Esophagus squamous epithelium (tissue), 4 donors: Measurements from ENCODE around the gene ATG9B.

ENCODE experiments used
- POLR2A ChIP-seq, 4 donors: fragments of 450-650 bp; IDR thresholded peaks; one replicate each; pipeline ENCODE4 v1.6.1; 2017; ENCODE audit warnings: antibody characterized with exemption in 4 of 4, mild to moderate bottlenecking in 4 of 4, moderate library complexity in 3 of 4
- TF ChIP-seq, protein P1 (sequence below), 6 experiments: fragments of 450-650 bp in 4 of 6; fragments of 200-600 bp in 2 of 6; sonication (generic) in 2 of 6; IDR thresholded peaks; one replicate each; pipeline ENCODE4 v1.5.1; 2016 to 2019; ENCODE audit warnings: antibody characterized with exemption in 6 of 6, mild to moderate bottlenecking in 4 of 6, moderate library complexity in 4 of 6

DNA sequence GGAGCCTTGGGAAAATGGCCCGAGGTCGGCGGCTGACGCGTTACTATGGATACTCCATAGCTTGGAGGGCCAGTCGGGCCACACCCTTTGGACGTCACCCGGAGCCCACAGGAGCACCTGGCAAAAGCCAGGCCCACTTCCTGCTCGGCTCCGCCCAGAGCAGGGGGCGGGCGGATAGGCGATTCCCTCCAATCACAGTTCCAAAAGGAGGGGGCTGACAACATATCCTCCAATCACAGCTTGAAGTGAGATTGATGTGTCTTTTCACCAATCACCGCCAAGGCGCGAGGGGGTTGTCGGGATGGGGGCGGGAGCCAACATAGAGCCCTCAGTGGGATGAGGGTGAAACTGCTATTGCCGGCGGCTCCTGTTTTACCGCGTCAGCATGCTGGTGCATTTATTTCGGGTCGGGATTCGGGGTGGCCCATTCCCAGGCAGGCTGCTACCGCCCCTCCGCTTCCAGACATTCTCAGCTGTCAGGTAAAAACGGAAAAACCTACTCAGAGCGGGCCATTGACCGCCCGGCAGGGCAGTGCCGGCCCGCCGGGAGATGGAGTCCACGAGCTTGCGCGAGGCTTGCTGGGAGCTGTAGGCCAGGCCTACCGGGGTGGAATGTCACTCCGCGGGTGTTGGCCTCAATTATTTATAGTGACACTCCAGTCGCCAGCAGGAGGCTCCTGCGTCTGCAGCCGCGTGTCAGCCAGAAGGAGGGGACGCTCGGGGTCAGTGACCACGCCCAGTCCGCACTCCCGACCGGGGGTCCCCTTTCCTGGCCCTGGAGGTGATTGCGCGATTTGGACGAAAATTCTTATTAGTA lies 4.0 kb upstream of the ATG9B start, which contains the start of gene ABCB8:
- TF ChIP-seq, protein P1, sequence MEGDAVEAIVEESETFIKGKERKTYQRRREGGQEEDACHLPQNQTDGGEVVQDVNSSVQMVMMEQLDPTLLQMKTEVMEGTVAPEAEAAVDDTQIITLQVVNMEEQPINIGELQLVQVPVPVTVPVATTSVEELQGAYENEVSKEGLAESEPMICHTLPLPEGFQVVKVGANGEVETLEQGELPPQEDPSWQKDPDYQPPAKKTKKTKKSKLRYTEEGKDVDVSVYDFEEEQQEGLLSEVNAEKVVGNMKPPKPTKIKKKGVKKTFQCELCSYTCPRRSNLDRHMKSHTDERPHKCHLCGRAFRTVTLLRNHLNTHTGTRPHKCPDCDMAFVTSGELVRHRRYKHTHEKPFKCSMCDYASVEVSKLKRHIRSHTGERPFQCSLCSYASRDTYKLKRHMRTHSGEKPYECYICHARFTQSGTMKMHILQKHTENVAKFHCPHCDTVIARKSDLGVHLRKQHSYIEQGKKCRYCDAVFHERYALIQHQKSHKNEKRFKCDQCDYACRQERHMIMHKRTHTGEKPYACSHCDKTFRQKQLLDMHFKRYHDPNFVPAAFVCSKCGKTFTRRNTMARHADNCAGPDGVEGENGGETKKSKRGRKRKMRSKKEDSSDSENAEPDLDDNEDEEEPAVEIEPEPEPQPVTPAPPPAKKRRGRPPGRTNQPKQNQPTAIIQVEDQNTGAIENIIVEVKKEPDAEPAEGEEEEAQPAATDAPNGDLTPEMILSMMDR (IDR thresholded peaks at IDR 0.05): peak; percentile 44 to 68 (median 57)
- peak in 2 of 4 donors; percentile 53 to 69 for TF ChIP-seq POLR2A (IDR thresholded peaks at IDR 0.05)
